ENCODE measurements around the gene MRPL40. TPM values are rescaled to one million over a fixed set of nuclear protein-coding genes. Genes with fewer than 3 reads are reported as not detected.

The MRPL40 gene
- total and polyA plus RNA-seq, 2 experiments from 2014 or later = 15.5 to 53.5 TPM

DNA sequence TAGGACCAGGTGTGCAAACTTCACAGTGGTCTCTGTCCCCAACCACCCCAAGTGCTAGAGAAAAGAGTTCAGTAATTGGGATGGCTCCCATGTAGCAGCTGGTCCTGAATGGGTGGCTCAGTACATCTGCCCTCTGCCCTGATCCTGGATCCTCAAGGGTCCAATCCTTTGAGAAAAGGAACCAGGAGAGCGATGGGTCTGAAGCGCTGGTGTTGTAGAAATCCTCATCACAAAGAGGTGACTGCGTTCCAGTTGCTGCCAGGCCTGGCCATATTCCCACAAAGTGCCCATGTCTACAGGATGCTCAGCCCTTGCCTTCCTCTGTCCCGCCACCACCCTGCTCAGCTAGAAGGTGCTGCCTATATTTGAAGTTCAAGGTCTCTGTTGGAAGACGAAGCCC, 21.4 kb downstream of the MRPL40 start (continued):
- TF ChIP-seq REST (IDR thresholded peaks at IDR 0.05; ENCODE audit: unreplicated experiment) (no peak), STAT1 (IDR thresholded peaks at IDR 0.05; ENCODE audit: unreplicated experiment) (no peak), ETS1 (IDR thresholded peaks at IDR 0.05) (no peak)

- no peaks in the 10 kb centered on the region for H3K9me2 ChIP-seq (ENCODE audit: insufficient read depth)
- no peaks in the 10 kb centered on the region for H3K27me3 ChIP-seq (ENCODE audit: insufficient read depth)
- H4K20me1 ChIP-seq (replicated peaks; ENCODE audit: insufficient read depth) = peaks cover 17% of the 10 kb centered on the region
- Mint-ChIP-seq H3K4me3 (no peak overlapping the region), H3K4me1 (peaks cover 7% of the 10 kb centered on the region), H3K27ac (no peak overlapping the region), H3K36me3 (ENCODE audit: low read depth) (peaks cover 77% of the 10 kb centered on the region), H3K27me3 (ENCODE audit: insufficient read depth, low read depth, poor library complexity) (peaks cover 2% of the 10 kb centered on the region), H3K9me3 (no peaks in the 10 kb centered on the region)
- H2AFZ ChIP-seq = no peak overlapping the region
- no peak overlapping the region for H3K4me2 ChIP-seq
- ATAC-seq = no peak
- H3F3A ChIP-seq (replicated peaks; ENCODE audit: low read depth) = 0 out of 2 replicates have a peak, but pooled peaks cover 9% of the 10 kb centered on the region
- peaks cover 38% of the 10 kb centered on the region for H3K36me3 ChIP-seq (ENCODE audit: insufficient read depth)
- no peaks in the 10 kb centered on the region; the same call in 1 of the 2 replicates for H3K79me2 ChIP-seq (replicated peaks; ENCODE audit: insufficient read depth)
- no peak overlapping the region for H3K27ac ChIP-seq (ENCODE audit: low read depth)
- no peak for DNase-seq (ENCODE audit: low spot score)
- no peaks in the 10 kb centered on the region for H3K4me1 ChIP-seq (ENCODE audit: insufficient read depth)
- no peak for TF ChIP-seq CREB1 (CRISPR knock-in tag; IDR thresholded peaks at IDR 0.05; ENCODE audit: low read depth)
- TF ChIP-seq NANOG (IDR thresholded peaks at IDR 0.05; ENCODE audit: borderline replicate concordance) = no peak
- no peak for TF ChIP-seq REST (IDR thresholded peaks at IDR 0.05; ENCODE audit: unreplicated experiment)
- TF ChIP-seq POLR2AphosphoS5 (IDR thresholded peaks at IDR 0.05; ENCODE audit: low read depth) = no peak
- no peak for TF ChIP-seq ZNF114 (CRISPR knock-in tag; IDR thresholded peaks at IDR 0.05)
- no peak for TF ChIP-seq EZH2phosphoT487 (IDR thresholded peaks at IDR 0.05; ENCODE audit: unreplicated experiment)
- TF ChIP-seq ETS1 (IDR thresholded peaks at IDR 0.05) = no peak
- no peak for TF ChIP-seq CTCF (conservative IDR thresholded peaks at IDR 0.05; ENCODE audit: low read depth in 2 of 2)
- TF ChIP-seq EZH2 (IDR thresholded peaks at IDR 0.05; ENCODE audit: low read depth, unreplicated experiment) = no peak
- TF ChIP-seq STAT1 (IDR thresholded peaks at IDR 0.05; ENCODE audit: unreplicated experiment) = no peak
- no peak overlapping the region for H3K4me3 ChIP-seq
Measured at GRCh38 chr22:19454156-19454555, 21.8 kb downstream of the MRPL40 start.

Measured in GM23338 (cell line).